GM10266 (cell line): ENCODE measurements around the gene SLC9C1.

Source experiments
- DNase-seq: peaks from one replicate; pipeline ENCODE4 v3.0.0; 2012; ENCODE audit errors: extremely low spot score
- CTCF ChIP-seq: IDR thresholded peaks from 2 replicates; pipeline ENCODE4 v1.5.1; 2012; ENCODE audit warnings: mild to moderate bottlenecking, low read depth; ENCODE audit not compliant: control insufficient read depth, insufficient read depth; ENCODE audit errors: missing control alignments

The SLC9C1 gene

GRCh38 chr3:112131111-112131510 lies 162.9 kb downstream of the SLC9C1 start:
- TF ChIP-seq CTCF = no peak
- no peak for DNase-seq

DNA sequence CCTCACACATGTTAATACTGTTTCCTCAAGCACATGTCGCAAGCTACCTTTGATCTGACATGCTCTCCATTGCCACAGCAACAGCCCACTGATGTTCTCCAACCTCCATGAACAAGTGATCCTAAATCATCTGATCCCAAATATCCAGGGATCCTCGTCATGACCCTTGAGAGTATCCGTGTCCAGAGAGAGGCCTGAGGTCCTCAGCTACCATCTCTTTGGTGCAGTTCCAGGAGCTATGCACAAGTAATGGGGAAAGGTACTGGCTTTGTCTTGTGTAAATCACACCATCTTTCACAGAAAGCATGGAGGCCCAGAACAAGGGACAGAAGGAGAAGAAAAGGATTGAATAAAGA lies 163.4 kb downstream of the SLC9C1 start:
- DNase-seq = no peak
- TF ChIP-seq CTCF = no peak

DNA sequence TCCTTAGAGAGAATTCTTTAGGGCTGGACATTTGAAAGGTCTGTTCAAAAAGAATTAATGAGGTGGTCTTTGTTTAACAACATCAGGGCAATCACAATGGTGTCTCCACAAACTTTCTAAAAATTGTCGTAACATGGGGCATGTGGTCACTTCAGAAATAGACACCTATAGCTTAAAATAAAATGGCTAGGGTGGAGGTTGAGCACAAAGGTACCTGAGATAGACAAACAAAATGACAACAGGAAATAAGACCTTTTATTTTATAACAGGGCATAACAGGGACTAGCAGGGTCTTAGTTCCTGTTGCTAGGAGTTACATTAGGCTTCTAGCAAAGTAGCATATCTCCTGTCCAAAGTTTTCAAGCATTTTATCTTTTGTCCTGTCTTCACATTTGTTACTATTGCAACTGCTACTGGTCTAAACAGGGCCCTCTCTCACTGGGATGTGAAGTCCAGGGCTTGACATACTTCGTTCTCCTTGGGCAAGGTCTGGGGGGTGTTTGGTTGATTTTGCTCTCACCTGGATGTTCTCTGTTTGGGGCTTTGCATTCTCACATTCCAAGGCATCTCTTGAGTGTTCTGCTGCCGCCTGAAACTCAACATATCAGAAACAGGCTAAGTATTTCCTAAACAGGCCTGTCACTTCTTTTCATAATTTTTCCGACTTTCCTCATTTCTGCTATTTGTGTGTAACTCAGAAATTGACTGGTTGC lies 163.9 kb downstream of the SLC9C1 start:
- no peak for DNase-seq
- TF ChIP-seq CTCF = no peak

DNA sequence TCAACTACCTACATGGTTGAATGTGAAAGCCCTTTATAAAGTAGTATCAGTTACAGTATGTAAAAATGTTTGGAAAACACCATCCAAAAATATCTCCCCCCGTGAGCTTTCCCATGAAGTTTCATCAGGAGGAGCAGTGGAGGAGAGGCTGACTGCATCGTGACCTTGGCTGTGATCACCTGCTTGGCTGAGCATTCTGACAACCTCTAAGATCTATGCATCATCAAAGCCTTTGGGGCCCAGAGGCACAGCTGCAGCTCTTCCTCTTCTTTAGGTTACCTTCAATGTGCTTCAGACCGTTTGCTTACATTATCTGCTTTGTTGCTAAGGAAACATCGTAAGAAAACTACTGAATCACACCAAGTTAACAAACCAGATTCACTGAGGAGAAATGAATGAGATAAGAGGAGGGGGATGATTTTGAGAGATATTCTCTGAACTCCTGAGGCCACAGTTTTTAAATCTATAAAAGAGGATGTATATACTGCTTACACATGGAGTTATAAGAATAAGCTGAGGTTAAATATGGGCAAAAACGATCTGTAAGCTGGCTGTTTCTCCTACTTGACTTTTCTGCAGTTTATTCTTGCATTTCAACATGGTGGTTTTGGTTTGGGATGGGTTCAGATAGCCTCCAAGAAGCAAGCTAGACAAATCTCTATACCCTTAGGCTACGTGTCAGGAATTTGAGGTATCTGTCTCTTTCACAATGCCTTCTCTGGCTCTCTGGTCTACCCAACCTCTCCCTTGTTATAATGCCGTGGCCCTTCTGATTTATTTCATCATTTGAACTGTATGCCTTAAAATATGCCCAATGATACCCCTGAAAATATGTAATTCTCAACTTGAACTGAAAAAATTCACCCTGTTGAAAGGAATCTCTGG lies 164.9 kb downstream of the SLC9C1 start:
- no peak for DNase-seq
- no peak for TF ChIP-seq CTCF

DNA sequence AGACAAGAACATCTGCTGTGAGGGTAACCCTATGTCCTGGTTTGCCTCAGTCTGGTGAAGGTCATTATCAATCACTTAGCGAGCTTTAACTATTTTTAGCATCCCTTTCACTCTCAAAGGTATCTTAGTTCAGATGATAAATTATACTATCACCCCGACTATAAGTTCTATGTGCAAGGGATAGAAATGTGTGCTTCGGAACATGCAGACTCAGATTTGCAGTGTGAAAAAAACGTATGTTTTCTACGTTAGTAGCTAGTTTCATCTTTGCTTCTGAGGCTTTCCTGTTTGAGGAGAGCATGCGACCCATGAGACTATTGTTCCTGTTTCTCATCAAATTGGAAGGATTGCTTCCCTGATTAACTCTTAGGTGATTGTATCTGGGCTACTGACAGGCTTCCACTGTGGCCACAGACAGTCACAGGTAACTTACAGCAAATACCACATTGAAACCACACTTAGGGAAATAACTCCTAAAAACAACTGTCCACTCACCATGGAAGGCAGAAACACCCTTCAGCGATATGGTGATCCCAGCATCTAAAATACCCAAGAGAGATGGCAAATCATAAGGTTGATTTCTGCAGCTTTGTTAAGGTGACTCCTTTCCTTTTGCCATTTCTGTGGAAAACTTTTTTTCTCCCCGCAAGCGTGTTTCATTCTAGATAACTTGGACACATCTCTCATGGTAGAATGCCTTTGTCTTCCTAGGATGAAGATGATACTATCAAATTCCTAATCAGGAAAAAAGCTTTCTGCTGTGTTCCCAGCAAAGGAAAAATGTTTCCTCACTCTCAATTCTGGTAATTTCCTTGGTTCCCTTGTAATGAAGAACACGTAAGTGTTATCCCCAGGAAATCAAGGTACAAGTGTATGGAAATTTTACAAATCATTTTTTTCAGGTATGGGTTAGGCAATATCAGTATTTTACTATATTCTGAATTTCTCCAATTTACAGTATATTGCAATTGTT lies 166.2 kb downstream of the SLC9C1 start:
- no peak for TF ChIP-seq CTCF
- no peak for DNase-seq

DNA sequence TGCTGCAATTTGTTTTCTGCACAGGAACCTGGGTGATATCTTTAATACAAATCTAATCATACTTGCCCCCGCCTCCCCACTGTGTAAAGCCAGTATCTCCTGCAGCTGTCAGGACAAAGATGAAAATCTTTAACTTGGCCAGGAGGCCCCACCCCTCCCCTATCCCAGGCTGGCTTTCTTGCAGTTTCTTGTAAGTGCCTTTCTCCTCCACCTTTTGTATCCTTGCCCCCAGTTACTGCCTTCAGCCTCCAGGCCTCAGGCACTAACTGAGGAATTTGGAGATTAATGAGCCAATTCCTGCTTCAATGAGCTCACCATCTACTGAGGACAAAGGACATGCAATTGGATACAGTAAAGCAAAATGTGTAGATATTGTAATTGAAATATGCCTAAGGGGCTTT lies 167.5 kb downstream of the SLC9C1 start:
- DNase-seq = no peak
- no peak for TF ChIP-seq CTCF
